Chondrocyte (in vitro differentiated cells): ENCODE measurements around the gene PHF13. TPM values are rescaled to one million over a fixed set of nuclear protein-coding genes. Genes with fewer than 3 reads are reported as not detected.

Experiments used
- DNase-seq: peaks from one replicate; pipeline ENCODE4 v3.0.0; 2021; ENCODE audit warnings: mixed read lengths, low spot score
- H3K27ac Mint-ChIP-seq: one replicate; pipeline ENCODE4 v1.8.0; 2021; ENCODE audit warnings: mild to moderate bottlenecking, moderate library complexity, mixed read lengths; ENCODE audit not compliant: unreplicated experiment
- H3K27me3 Mint-ChIP-seq: 2 replicates; pipeline ENCODE4 v1.8.0; 2021; ENCODE audit warnings: low read depth, mixed read lengths
- H3K36me3 Mint-ChIP-seq: 2 replicates; pipeline ENCODE4 v1.8.0; 2021; ENCODE audit warnings: low read depth, mixed read lengths
- H3K4me1 Mint-ChIP-seq: 2 replicates; pipeline ENCODE4 v1.8.0; 2021; ENCODE audit warnings: low read depth, mild to moderate bottlenecking, mixed read lengths
- H3K4me3 Mint-ChIP-seq: one replicate; pipeline ENCODE4 v1.8.0; 2021; ENCODE audit warnings: mild to moderate bottlenecking, moderate library complexity, mixed read lengths; ENCODE audit not compliant: unreplicated experiment
- H3K9me3 Mint-ChIP-seq: 2 replicates; pipeline ENCODE4 v1.8.0; 2021; ENCODE audit warnings: low read depth, mixed read lengths
- total RNA-seq: library from RNA; stranded (reverse); gene quantifications from 3 replicates; pipeline ENCODE4 v1.2.1, GENCODE V29; 2021
- TF ChIP-seq, protein P1 (sequence below): fragments of 200-600 bp; sonication (generic); IDR thresholded peaks from 2 replicates; pipeline ENCODE4 v1.5.0; 2021; ENCODE audit warnings: antibody characterized with exemption, mild to moderate bottlenecking, moderate library complexity

The PHF13 gene
- total RNA-seq, 1 donor from 2014 or later, result 25.6 TPM

DNA sequence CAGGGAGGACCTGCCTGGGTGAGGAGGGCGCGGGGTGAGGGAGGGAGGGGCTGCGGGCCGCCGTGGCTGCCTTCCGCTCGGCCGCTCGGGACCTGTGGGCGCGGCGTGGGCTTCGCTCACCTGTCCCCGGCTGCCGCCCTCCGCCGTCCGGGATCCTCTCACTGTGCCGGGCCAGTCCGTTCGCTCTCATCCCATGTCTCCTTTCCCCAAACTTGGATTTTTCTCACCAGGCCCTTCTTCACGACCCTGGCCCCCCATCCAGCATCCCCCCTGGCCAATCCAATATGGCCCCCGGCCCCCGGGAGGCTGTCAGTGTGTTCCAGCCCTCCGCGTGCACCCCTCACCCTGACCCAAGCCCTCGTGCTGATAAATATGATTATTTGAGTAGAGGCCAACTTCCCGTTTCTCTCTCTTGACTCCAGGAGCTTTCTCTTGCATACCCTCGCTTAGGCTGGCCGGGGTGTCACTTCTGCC lies 33.4 kb upstream of the PHF13 start:
- Mint-ChIP-seq H3K4me1 (peaks cover 32% of the 10 kb centered on the region), H3K27ac (peak overlapping the region; percentile 94), H3K27me3 (no peaks in the 10 kb centered on the region), H3K4me3 (peak overlapping the region; percentile 90), H3K36me3 (no peaks in the 10 kb centered on the region), H3K9me3 (no peaks in the 10 kb centered on the region)
- no peak for DNase-seq
- TF ChIP-seq, protein P1, sequence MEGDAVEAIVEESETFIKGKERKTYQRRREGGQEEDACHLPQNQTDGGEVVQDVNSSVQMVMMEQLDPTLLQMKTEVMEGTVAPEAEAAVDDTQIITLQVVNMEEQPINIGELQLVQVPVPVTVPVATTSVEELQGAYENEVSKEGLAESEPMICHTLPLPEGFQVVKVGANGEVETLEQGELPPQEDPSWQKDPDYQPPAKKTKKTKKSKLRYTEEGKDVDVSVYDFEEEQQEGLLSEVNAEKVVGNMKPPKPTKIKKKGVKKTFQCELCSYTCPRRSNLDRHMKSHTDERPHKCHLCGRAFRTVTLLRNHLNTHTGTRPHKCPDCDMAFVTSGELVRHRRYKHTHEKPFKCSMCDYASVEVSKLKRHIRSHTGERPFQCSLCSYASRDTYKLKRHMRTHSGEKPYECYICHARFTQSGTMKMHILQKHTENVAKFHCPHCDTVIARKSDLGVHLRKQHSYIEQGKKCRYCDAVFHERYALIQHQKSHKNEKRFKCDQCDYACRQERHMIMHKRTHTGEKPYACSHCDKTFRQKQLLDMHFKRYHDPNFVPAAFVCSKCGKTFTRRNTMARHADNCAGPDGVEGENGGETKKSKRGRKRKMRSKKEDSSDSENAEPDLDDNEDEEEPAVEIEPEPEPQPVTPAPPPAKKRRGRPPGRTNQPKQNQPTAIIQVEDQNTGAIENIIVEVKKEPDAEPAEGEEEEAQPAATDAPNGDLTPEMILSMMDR, result no peak

DNA sequence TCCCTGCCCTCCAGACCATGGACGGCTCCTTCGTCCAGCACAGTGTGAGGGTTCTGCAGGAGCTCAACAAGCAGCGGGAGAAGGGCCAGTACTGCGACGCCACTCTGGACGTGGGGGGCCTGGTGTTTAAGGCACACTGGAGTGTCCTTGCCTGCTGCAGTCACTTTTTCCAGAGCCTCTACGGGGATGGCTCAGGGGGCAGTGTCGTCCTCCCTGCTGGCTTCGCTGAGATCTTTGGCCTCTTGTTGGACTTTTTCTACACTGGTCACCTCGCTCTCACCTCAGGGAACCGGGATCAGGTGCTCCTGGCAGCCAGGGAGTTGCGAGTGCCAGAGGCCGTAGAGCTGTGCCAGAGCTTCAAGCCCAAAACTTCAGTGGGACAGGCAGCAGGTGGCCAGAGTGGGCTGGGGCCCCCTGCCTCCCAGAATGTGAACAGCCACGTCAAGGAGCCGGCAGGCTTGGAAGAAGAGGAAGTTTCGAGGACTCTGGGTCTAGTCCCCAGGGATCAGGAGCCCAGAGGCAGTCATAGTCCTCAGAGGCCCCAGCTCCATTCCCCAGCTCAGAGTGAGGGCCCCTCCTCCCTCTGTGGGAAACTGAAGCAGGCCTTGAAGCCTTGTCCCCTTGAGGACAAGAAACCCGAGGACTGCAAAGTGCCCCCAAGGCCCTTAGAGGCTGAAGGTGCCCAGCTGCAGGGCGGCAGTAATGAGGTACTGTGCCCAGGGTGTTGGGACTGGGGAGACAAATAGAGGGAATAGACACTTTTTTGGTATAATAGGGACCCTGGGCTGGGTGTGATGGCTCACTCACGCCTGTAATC lies 32.7 kb upstream of the PHF13 start:
- H3K4me1 Mint-ChIP-seq, result peaks cover 32% of the 10 kb centered on the region
- H3K9me3 Mint-ChIP-seq, result no peaks in the 10 kb centered on the region
- H3K4me3 Mint-ChIP-seq, result peak overlapping the region; percentile 90
- no peaks in the 10 kb centered on the region for H3K36me3 Mint-ChIP-seq
- TF ChIP-seq, protein P1, result peak; percentile 44
- H3K27ac Mint-ChIP-seq, result peak overlapping the region; percentile 84
- no peak for DNase-seq
- H3K27me3 Mint-ChIP-seq, result no peaks in the 10 kb centered on the region

DNA sequence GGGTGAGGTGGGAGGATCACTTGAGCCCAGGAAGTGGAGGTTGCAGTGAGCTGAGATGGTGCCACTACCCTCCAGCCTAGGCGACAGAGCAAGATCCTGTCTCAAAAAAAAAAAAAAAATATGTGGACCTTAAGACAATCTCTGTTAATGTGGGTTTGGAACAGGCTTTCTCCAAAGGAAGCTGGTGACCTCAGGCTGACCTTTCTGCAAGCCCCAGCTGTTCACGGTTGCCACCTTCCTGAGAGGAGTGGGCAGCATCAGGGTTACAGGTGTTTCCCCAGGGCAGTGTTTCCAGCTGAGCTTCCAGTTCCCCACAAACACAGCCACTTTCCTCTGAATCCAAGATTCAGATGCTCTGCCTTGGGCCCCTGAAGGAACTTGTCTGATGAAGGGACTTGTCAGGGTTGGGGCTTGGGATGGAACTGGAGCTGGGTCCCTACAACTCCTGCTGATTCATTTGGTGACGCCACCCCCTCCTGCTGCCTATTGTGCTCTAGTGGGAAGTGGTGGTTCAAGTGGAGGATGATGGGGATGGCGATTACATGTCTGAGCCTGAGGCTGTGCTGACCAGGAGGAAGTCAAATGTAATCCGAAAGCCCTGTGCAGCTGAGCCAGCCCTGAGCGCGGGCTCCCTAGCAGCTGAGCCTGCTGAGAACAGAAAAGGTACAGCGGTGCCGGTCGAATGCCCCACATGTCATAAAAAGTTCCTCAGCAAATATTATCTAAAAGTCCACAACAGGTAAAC lies 31.8 kb upstream of the PHF13 start:
- H3K4me1 Mint-ChIP-seq, result peaks cover 32% of the 10 kb centered on the region
- TF ChIP-seq, protein P1, result no peak
- no peaks in the 10 kb centered on the region for H3K27me3 Mint-ChIP-seq
- no peaks in the 10 kb centered on the region for H3K36me3 Mint-ChIP-seq
- no peak for DNase-seq
- H3K9me3 Mint-ChIP-seq, result no peaks in the 10 kb centered on the region
- no peak overlapping the region for H3K4me3 Mint-ChIP-seq
- H3K27ac Mint-ChIP-seq, result peak overlapping the region; percentile 51

- peaks cover 32% of the 10 kb centered on the region for H3K4me1 Mint-ChIP-seq
- DNase-seq, result no peak
- no peak overlapping the region for H3K4me3 Mint-ChIP-seq
- TF ChIP-seq, protein P1, result no peak
- H3K27me3 Mint-ChIP-seq, result no peaks in the 10 kb centered on the region
- no peak overlapping the region for H3K27ac Mint-ChIP-seq
- H3K36me3 Mint-ChIP-seq, result no peaks in the 10 kb centered on the region
- H3K9me3 Mint-ChIP-seq, result no peaks in the 10 kb centered on the region
Measured at GRCh38 chr1:6582370-6582769, 31.2 kb upstream of the PHF13 start.
